ENCODE results near the gene FANCG. TPM values are rescaled to one million over a fixed set of nuclear protein-coding genes. Genes with fewer than 3 reads are reported as not detected.

Gene FANCG
- total RNA-seq, 1 donor: 10.9 TPM

DNA sequence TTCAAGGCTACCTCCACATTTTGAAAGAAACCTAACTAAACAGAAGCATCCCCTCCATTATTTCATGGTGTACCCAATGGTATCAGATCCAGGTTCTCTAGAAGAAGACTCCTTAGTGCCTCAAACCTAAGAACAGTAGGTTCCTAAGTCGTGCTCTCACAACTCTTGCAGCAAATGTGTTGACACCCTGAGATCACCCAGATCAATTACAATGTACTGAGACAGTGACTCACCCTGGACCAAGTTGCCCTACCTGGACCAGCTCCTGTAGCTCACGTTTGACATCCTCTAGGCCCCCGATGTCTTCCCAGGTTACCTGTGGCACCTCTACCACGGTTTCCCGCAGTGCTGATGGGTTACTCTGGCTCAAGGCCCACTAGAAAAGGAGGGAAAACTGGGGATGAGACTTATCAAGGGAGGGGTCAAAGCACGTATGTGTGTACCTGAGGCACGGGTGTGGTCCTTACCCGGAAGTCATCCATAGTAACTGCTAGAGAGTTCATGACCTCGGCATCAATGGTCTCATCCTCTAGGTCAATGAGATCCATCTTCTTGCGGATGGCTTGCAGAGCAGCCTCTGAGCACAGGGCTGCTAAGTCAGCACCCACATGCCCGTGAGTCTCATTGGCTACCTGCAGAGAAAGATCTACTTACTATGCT is 19.1 kb downstream of the FANCG start:
- no peaks in the 10 kb centered on the region for H3K9me3 ChIP-seq (ENCODE audit: low read depth, low read length)
- peaks cover 98% of the 10 kb centered on the region for H3K36me3 ChIP-seq (ENCODE audit: insufficient read depth, low read length)
- H3K4me3 ChIP-seq (ENCODE audit: insufficient read depth, low read length): no peak overlapping the region
- H3K4me1 ChIP-seq (ENCODE audit: insufficient read depth, low read length): no peaks in the 10 kb centered on the region
- H2AFZ ChIP-seq (ENCODE audit: low read length): no peak overlapping the region
- H4K20me1 ChIP-seq (ENCODE audit: insufficient read depth, low read length): peaks cover 64% of the 10 kb centered on the region
- TF ChIP-seq, protein P1, sequence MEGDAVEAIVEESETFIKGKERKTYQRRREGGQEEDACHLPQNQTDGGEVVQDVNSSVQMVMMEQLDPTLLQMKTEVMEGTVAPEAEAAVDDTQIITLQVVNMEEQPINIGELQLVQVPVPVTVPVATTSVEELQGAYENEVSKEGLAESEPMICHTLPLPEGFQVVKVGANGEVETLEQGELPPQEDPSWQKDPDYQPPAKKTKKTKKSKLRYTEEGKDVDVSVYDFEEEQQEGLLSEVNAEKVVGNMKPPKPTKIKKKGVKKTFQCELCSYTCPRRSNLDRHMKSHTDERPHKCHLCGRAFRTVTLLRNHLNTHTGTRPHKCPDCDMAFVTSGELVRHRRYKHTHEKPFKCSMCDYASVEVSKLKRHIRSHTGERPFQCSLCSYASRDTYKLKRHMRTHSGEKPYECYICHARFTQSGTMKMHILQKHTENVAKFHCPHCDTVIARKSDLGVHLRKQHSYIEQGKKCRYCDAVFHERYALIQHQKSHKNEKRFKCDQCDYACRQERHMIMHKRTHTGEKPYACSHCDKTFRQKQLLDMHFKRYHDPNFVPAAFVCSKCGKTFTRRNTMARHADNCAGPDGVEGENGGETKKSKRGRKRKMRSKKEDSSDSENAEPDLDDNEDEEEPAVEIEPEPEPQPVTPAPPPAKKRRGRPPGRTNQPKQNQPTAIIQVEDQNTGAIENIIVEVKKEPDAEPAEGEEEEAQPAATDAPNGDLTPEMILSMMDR (IDR thresholded peaks at IDR 0.05; ENCODE audit: extremely low read depth, low read depth, low read length): no peak
- DNase-seq (ENCODE audit: insufficient read length, low spot score, missing footprints): no peak
- H3K4me2 ChIP-seq (ENCODE audit: insufficient read depth, low read length): no peak overlapping the region
- H3K27ac ChIP-seq (ENCODE audit: low read depth, low read length): no peak overlapping the region
- H3K27me3 ChIP-seq (ENCODE audit: insufficient read depth, low read length): no peaks in the 10 kb centered on the region
- peaks cover 49% of the 10 kb centered on the region for H3K79me2 ChIP-seq (ENCODE audit: insufficient read depth, low read length)

DNA sequence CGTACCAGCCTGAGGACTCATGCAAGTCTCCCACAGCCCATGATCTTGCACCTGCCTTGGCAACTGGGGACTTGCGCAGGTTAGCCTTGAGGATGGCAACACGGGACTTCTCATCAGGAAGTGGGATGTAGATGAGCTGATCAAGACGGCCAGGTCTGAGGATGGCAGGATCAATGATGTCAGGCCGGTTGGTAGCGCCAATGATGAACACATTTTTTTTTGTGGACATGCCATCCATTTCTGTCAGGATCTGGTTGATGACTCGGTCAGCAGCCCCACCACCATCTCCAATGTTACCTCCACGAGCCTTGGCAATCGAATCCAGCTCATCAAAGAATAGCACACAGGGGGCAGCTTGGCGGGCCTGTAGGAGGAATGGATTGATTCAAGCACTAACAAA is 20.3 kb downstream of the FANCG start:
- Histone ChIP-seq H3K27me3 (ENCODE audit: insufficient read depth, low read length) (no peaks in the 10 kb centered on the region), H2AFZ (ENCODE audit: low read length) (no peak overlapping the region), H3K4me3 (ENCODE audit: insufficient read depth, low read length) (no peak overlapping the region), H3K79me2 (ENCODE audit: insufficient read depth, low read length) (peaks cover 41% of the 10 kb centered on the region), H3K36me3 (ENCODE audit: insufficient read depth, low read length) (peaks cover 99% of the 10 kb centered on the region), H3K4me2 (ENCODE audit: insufficient read depth, low read length) (no peak overlapping the region), H3K27ac (ENCODE audit: low read depth, low read length) (no peak overlapping the region), H3K9me3 (ENCODE audit: low read depth, low read length) (no peaks in the 10 kb centered on the region), H3K4me1 (ENCODE audit: insufficient read depth, low read length) (no peaks in the 10 kb centered on the region), H4K20me1 (ENCODE audit: insufficient read depth, low read length) (peaks cover 57% of the 10 kb centered on the region)
- TF ChIP-seq, protein P1 (IDR thresholded peaks at IDR 0.05; ENCODE audit: extremely low read depth, low read depth, low read length): no peak
- DNase-seq (ENCODE audit: insufficient read length, low spot score, missing footprints): no peak

DNA sequence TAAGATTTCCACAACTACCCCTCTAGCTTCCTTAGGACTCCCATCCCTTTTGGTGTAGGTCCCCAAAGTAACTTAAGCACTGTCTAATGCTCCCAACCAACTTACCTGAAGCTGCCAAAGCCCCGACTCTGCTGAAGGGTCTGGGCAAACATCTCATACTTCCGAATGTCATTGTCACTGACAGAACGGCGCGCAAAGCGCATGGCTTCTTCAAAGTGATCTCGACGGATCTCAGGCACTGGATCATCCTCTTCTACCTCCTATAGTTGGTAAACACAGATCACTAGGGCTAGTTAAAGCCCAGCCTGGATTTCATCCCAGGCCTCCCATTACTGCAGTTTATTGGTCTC is 22.5 kb downstream of the FANCG start:
- peaks cover 41% of the 10 kb centered on the region for H4K20me1 ChIP-seq (ENCODE audit: insufficient read depth, low read length)
- peaks cover 90% of the 10 kb centered on the region for H3K36me3 ChIP-seq (ENCODE audit: insufficient read depth, low read length)
- no peak overlapping the region for H2AFZ ChIP-seq (ENCODE audit: low read length)
- H3K4me1 ChIP-seq (ENCODE audit: insufficient read depth, low read length): no peaks in the 10 kb centered on the region
- no peak overlapping the region for H3K4me3 ChIP-seq (ENCODE audit: insufficient read depth, low read length)
- H3K27ac ChIP-seq (ENCODE audit: low read depth, low read length): no peak overlapping the region
- H3K4me2 ChIP-seq (ENCODE audit: insufficient read depth, low read length): no peak overlapping the region
- H3K79me2 ChIP-seq (ENCODE audit: insufficient read depth, low read length): peaks cover 21% of the 10 kb centered on the region
- H3K9me3 ChIP-seq (ENCODE audit: low read depth, low read length): no peaks in the 10 kb centered on the region
- no peaks in the 10 kb centered on the region for H3K27me3 ChIP-seq (ENCODE audit: insufficient read depth, low read length)
- TF ChIP-seq, protein P1 (IDR thresholded peaks at IDR 0.05; ENCODE audit: extremely low read depth, low read depth, low read length): no peak
- DNase-seq (ENCODE audit: insufficient read length, low spot score, missing footprints): no peak

DNA sequence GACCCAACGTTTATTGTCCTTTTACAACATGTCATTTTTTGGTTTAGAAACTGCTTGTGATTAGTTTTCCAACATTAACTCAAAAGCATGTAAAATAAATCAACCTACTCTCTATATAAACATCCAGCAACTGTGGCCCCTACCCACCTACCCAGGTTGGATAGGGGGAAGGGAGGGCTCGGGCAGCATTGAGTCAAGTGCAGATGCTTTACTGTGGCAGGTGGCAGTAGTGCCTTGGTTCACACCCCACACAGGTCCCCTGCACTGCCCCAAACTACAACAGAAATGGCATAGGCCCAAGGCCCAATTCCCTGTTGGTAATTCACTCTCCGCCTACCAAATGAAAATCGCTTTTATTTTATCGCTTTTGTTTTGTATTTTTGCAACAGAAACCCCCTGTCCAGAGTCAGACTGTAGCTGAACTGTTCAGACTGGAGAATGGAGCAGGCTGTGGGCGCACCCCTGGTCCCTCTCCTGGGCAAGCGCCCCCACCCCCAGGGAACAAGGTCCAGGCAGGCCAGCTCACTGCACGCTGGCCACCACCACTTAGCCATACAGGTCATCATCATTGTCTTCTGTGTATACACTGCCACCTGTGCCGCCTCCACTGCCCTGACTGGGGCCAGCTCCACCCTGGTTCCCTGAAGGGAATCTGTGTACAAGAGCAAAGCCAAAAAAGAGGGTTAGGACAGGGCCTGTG is 23.0 kb downstream of the FANCG start:
- Histone ChIP-seq H3K9me3 (ENCODE audit: low read depth, low read length) (no peaks in the 10 kb centered on the region), H3K27me3 (ENCODE audit: insufficient read depth, low read length) (no peaks in the 10 kb centered on the region), H3K27ac (ENCODE audit: low read depth, low read length) (no peak overlapping the region), H3K36me3 (ENCODE audit: insufficient read depth, low read length) (peaks cover 89% of the 10 kb centered on the region), H3K4me3 (ENCODE audit: insufficient read depth, low read length) (no peak overlapping the region), H3K79me2 (ENCODE audit: insufficient read depth, low read length) (peaks cover 17% of the 10 kb centered on the region), H3K4me2 (ENCODE audit: insufficient read depth, low read length) (no peak overlapping the region), H2AFZ (ENCODE audit: low read length) (no peak overlapping the region), H3K4me1 (ENCODE audit: insufficient read depth, low read length) (no peaks in the 10 kb centered on the region), H4K20me1 (ENCODE audit: insufficient read depth, low read length) (peaks cover 36% of the 10 kb centered on the region)
- no peak for DNase-seq (ENCODE audit: insufficient read length, low spot score, missing footprints)
- TF ChIP-seq, protein P1 (IDR thresholded peaks at IDR 0.05; ENCODE audit: extremely low read depth, low read depth, low read length): no peak
